ENCODE data around the gene TENT4A.

Gene TENT4A

DNA sequence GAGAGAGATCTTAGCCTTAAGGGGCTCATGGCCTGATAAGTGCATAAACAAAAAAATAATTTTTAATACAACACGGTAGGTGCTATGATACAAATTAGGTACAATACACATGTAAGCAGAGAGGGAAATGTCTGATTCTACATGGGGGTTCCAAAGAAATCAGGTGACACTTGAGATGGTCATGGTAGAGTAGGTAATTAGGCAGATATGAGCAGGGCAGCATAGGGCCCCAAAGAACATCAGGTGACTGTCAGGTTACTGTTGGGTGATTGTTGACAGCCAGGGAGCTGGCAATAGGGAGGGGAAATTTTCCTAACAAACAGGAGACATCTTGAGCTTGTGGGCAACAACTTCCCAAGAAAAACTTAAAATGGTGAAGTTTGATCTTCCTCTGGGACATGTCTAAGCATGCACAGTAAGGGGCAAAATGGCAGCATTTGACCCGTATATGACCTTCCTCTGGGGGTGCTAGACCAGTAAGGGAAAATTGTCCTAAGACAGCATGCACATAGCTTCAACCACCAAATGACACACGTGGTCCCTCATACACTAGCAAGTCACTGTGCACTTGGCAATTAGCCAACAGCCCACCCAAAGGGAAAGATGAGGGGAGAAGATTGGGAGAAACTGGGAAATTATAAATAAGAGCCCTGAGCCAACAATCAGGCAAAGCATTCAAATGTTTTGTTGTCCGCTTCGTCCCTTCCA lies 37.3 kb upstream of the TENT4A start:
- Histone ChIP-seq H3K9me3 (ENCODE audit: low read depth, low read length) (no peaks in the 10 kb centered on the region), H3K27ac (no peak overlapping the region), H3K36me3 (ENCODE audit: insufficient read depth, low read length) (no peaks in the 10 kb centered on the region), H3K9ac (ENCODE audit: insufficient read length) (no peak overlapping the region), H3K4me3 (no peak overlapping the region)
- TF ChIP-seq POLR2AphosphoS5 (IDR thresholded peaks at IDR 0.05; ENCODE audit: borderline replicate concordance, low read depth, low read length) = no peak
- DNase-seq (ENCODE audit: low read depth, low spot score) = no peak

DNA sequence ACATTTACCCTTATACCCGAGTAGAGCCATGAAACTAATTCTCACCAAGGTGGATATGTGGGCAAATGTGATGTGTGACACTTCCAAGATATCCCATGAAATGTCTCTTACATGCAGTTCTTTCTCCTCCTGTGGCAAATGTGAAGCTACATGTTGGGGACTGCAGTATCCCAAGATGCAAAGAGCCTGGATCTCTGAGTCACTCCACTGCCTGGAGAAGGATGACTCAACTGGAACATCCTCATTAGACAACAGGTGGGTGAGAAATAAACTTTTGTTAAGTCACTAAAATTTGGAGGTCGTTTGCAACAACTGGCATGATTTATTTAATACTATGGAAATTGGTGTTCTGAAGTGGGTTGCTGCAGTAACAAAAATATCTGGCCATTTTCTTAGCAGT lies 36.5 kb upstream of the TENT4A start:
- no peak overlapping the region for H3K27ac ChIP-seq
- no peak for DNase-seq (ENCODE audit: low read depth, low spot score)
- TF ChIP-seq EZH2 (IDR thresholded peaks at IDR 0.05) = no peak
- no peak for TF ChIP-seq FOXP2 (optimal IDR thresholded peaks at IDR 0.05; ENCODE audit: control extremely low read depth, extremely low read length, insufficient read depth)
- no peak for TF ChIP-seq POLR2AphosphoS5 (IDR thresholded peaks at IDR 0.05; ENCODE audit: borderline replicate concordance, low read depth, low read length)
- H3K9me3 ChIP-seq (ENCODE audit: low read depth, low read length) = no peaks in the 10 kb centered on the region
- H3K36me3 ChIP-seq (ENCODE audit: insufficient read depth, low read length) = no peaks in the 10 kb centered on the region
- no peak overlapping the region for H3K4me3 ChIP-seq
- H3K9ac ChIP-seq (ENCODE audit: insufficient read length) = no peak overlapping the region

DNA sequence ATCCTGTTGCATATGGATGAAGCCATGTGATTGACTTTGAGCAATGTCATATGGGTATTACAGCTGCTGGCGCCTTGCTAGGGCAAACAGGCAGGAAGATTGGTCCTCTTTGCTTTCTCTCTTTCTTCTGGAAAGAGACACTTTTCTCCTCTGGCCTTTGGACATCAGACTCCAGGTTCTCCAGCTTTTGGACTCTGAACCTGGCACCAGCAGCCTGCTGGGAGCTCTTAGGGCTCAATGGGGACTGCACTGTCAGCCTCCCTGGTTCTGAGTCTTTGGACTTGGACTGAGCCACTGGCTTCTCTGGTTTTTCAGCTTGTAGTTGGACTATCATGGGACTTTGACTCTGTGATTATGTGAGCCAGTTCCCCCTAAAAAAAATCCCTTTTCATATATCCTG lies 34.8 kb upstream of the TENT4A start:
- Histone ChIP-seq H3K9ac (ENCODE audit: insufficient read length) (no peak overlapping the region), H3K9me3 (ENCODE audit: low read depth, low read length) (no peaks in the 10 kb centered on the region), H3K27ac (no peak overlapping the region), H3K4me3 (no peak overlapping the region), H3K36me3 (ENCODE audit: insufficient read depth, low read length) (no peaks in the 10 kb centered on the region)
- DNase-seq (ENCODE audit: low read depth, low spot score) = no peak
- TF ChIP-seq FOXP2 (optimal IDR thresholded peaks at IDR 0.05; ENCODE audit: control extremely low read depth, extremely low read length, insufficient read depth) (no peak), EZH2 (IDR thresholded peaks at IDR 0.05) (no peak), POLR2AphosphoS5 (IDR thresholded peaks at IDR 0.05; ENCODE audit: borderline replicate concordance, low read depth, low read length) (no peak)

DNA sequence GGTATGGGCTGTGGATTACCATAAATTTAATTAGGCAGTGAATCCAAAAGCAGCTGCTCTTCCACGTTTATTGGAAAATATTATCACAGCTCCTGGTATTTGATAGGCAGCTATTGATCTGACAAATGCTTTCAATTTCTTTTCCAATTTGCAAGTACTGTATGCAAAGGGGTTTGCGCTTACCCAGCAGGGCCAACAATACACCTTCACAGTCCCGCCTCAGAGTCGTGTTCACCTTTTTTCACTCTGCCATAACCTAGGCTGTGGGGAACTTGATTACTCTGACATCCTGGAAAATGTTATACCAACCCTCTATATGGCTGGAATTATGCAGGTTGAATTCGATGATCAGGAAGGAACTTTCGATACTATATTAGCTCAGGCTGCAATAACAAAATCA lies 32.3 kb upstream of the TENT4A start:
- DNase-seq (ENCODE audit: low read depth, low spot score) = no peak
- H3K4me3 ChIP-seq = no peak overlapping the region
- no peak overlapping the region for H3K27ac ChIP-seq
- H3K9me3 ChIP-seq (ENCODE audit: low read depth, low read length) = no peaks in the 10 kb centered on the region
- TF ChIP-seq FOXP2 (optimal IDR thresholded peaks at IDR 0.05; ENCODE audit: control extremely low read depth, extremely low read length, insufficient read depth) = no peak
- TF ChIP-seq EZH2 (IDR thresholded peaks at IDR 0.05) = no peak
- TF ChIP-seq POLR2AphosphoS5 (IDR thresholded peaks at IDR 0.05; ENCODE audit: borderline replicate concordance, low read depth, low read length) = no peak
- H3K36me3 ChIP-seq (ENCODE audit: insufficient read depth, low read length) = no peaks in the 10 kb centered on the region
- H3K9ac ChIP-seq (ENCODE audit: insufficient read length) = no peak overlapping the region

DNA sequence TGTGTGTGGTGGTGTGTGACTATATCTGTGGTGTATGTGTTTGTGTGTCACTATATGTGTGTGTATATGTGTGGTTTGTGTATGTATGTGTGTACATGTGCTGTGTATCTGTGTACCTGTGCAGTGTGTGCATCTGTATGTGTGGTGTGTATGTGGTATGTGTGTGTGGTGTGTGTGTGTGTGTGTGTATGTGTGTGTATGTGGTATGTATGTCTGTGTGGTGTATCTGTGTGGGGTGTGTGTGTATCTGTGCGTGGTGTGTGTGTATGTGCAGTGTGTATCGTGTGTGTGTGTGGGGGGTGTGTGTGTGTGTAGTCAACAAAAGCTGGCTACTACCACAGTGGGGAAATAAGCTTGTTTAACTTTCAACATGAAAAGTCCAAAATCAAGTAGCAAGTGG lies 31.6 kb upstream of the TENT4A start:
- no peak for DNase-seq (ENCODE audit: low read depth, low spot score)
- TF ChIP-seq POLR2AphosphoS5 (IDR thresholded peaks at IDR 0.05; ENCODE audit: borderline replicate concordance, low read depth, low read length) (no peak), EZH2 (IDR thresholded peaks at IDR 0.05) (no peak), FOXP2 (optimal IDR thresholded peaks at IDR 0.05; ENCODE audit: control extremely low read depth, extremely low read length, insufficient read depth) (no peak)
- H3K4me3 ChIP-seq = no peak overlapping the region
- H3K27ac ChIP-seq = no peak overlapping the region
- no peak overlapping the region for H3K9ac ChIP-seq (ENCODE audit: insufficient read length)
- H3K36me3 ChIP-seq (ENCODE audit: insufficient read depth, low read length) = no peaks in the 10 kb centered on the region
- no peaks in the 10 kb centered on the region for H3K9me3 ChIP-seq (ENCODE audit: low read depth, low read length)

DNA sequence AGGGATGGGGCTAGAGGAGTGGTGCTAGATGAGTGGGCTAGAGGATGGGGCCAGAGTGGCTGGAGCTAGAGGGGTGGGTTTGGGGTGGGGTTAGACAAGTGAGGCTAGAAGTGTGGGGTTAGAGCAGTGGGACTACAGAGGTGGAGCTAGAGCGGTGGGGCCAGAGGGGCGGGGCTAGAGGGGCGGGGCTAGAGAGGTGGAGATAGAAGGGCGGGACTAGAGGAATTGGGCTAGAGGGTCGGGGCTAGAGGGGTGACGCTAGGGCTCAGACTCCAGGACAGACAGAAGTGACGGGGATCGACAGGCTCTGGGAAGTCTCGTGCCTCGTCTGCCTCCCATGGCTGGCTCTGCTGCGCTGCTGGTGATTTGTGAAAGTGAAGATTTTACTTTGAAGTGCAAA lies 31.0 kb upstream of the TENT4A start:
- H3K4me3 ChIP-seq = no peak overlapping the region
- no peaks in the 10 kb centered on the region for H3K9me3 ChIP-seq (ENCODE audit: low read depth, low read length)
- DNase-seq (ENCODE audit: low read depth, low spot score) = no peak
- H3K9ac ChIP-seq (ENCODE audit: insufficient read length) = no peak overlapping the region
- H3K27ac ChIP-seq = no peak overlapping the region
- H3K36me3 ChIP-seq (ENCODE audit: insufficient read depth, low read length) = no peaks in the 10 kb centered on the region
- no peak for TF ChIP-seq EZH2 (IDR thresholded peaks at IDR 0.05)
- TF ChIP-seq FOXP2 (optimal IDR thresholded peaks at IDR 0.05; ENCODE audit: control extremely low read depth, extremely low read length, insufficient read depth) = no peak
- no peak for TF ChIP-seq POLR2AphosphoS5 (IDR thresholded peaks at IDR 0.05; ENCODE audit: borderline replicate concordance, low read depth, low read length)

DNA sequence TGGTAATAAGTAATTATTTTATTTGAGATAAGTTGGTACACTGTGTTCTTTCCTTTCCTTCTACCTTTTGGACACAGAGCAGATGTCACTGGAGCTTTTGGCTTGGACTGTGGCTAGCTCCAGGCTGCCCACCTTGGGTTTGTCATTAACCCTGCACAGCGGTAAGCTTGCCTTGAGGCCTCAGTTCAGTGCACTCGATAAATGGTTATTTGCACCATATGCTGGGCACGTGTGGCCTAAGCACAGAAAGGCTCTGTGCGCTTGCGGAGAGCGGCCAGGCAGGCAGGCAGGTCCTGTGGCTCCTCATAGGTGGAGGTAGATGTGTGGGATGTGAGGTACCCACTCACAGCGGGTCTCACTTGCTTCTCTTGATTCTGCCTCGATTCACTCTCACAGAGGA lies 30.0 kb upstream of the TENT4A start:
- H3K9ac ChIP-seq (ENCODE audit: insufficient read length) = no peak overlapping the region
- no peaks in the 10 kb centered on the region for H3K9me3 ChIP-seq (ENCODE audit: low read depth, low read length)
- H3K36me3 ChIP-seq (ENCODE audit: insufficient read depth, low read length) = no peaks in the 10 kb centered on the region
- no peak for TF ChIP-seq FOXP2 (optimal IDR thresholded peaks at IDR 0.05; ENCODE audit: control extremely low read depth, extremely low read length, insufficient read depth)
- TF ChIP-seq POLR2AphosphoS5 (IDR thresholded peaks at IDR 0.05; ENCODE audit: borderline replicate concordance, low read depth, low read length) = no peak
- no peak for TF ChIP-seq EZH2 (IDR thresholded peaks at IDR 0.05)
- DNase-seq (ENCODE audit: low read depth, low spot score) = no peak
- H3K27ac ChIP-seq = no peak overlapping the region
- H3K4me3 ChIP-seq = no peak overlapping the region

DNA sequence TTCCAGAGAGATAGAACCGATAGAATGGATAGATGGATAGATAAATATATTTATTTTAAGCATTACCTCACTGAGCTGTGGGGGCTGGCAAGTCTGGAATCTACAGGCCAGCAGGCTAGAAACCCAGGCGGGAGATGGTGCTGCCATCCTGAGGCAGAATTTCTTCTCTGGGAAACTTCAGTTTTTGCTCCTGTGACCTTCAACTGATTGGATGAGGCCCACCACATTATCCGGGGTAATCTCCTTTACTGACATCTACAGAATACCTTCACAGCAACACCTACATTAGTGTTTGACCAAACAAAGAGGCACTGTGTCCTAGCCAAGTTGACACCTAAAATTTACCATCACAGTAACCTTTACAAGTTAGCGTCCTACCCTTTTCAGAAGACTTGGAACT lies 29.2 kb upstream of the TENT4A start:
- TF ChIP-seq FOXP2 (optimal IDR thresholded peaks at IDR 0.05; ENCODE audit: control extremely low read depth, extremely low read length, insufficient read depth) (no peak), POLR2AphosphoS5 (IDR thresholded peaks at IDR 0.05; ENCODE audit: borderline replicate concordance, low read depth, low read length) (no peak), EZH2 (IDR thresholded peaks at IDR 0.05) (no peak)
- no peaks in the 10 kb centered on the region for H3K36me3 ChIP-seq (ENCODE audit: insufficient read depth, low read length)

DNA sequence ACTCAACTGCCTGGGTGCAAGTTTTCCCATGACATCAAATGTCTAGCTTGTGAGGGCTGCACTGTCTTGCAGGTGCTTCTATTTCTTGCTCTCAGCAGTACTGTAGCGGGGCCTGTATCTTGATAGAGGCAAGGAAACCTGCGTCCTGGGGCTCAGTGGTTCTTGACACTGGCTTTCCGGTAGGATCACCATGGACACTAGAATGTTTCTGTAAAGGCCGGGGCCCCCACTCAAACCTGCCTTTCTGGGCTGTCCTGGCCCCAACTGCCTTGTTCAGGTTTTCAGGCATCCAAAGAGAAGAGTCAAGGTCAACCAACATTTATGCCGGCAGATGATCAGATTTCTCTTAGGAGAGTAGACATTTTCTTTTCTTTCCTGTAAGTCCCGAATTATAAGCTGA lies 26.7 kb upstream of the TENT4A start:
- Histone ChIP-seq H3K4me3 (no peak overlapping the region), H3K9me3 (ENCODE audit: low read depth, low read length) (no peaks in the 10 kb centered on the region), H3K36me3 (ENCODE audit: insufficient read depth, low read length) (no peaks in the 10 kb centered on the region), H3K27ac (no peak overlapping the region), H3K9ac (ENCODE audit: insufficient read length) (no peak overlapping the region)
- TF ChIP-seq EZH2 (IDR thresholded peaks at IDR 0.05) (no peak), POLR2AphosphoS5 (IDR thresholded peaks at IDR 0.05; ENCODE audit: borderline replicate concordance, low read depth, low read length) (no peak), FOXP2 (optimal IDR thresholded peaks at IDR 0.05; ENCODE audit: control extremely low read depth, extremely low read length, insufficient read depth) (no peak)
- no peak for DNase-seq (ENCODE audit: low read depth, low spot score)

More for the DNA sequence above, 29.2 kb upstream of the TENT4A start:
- H3K27ac ChIP-seq = no peak overlapping the region
- H3K9ac ChIP-seq (ENCODE audit: insufficient read length) = no peak overlapping the region
- no peak overlapping the region for H3K4me3 ChIP-seq
- no peak for DNase-seq (ENCODE audit: low read depth, low spot score)
- H3K9me3 ChIP-seq (ENCODE audit: low read depth, low read length) = no peaks in the 10 kb centered on the region

All from SK-N-MC (cell line).